ENCODE measurements around the gene PSTK. TPM values are rescaled to one million over a fixed set of nuclear protein-coding genes. Genes with fewer than 3 reads are reported as not detected.

PSTK gene
- total and polyA plus RNA-seq, 9 of the 15 experiments (the other 6 are each of a cell fraction or from before 2014, with no cell fraction given): 13.2 to 49.7 (median 18.9) TPM

GRCh38 chr10:123008355-123009104, 28.3 kb downstream of the PSTK start, which contains the start of the genes ACADSB and IKZF5 (continued):
- TF ChIP-seq, protein P1, sequence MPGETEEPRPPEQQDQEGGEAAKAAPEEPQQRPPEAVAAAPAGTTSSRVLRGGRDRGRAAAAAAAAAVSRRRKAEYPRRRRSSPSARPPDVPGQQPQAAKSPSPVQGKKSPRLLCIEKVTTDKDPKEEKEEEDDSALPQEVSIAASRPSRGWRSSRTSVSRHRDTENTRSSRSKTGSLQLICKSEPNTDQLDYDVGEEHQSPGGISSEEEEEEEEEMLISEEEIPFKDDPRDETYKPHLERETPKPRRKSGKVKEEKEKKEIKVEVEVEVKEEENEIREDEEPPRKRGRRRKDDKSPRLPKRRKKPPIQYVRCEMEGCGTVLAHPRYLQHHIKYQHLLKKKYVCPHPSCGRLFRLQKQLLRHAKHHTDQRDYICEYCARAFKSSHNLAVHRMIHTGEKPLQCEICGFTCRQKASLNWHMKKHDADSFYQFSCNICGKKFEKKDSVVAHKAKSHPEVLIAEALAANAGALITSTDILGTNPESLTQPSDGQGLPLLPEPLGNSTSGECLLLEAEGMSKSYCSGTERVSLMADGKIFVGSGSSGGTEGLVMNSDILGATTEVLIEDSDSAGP (CRISPR knock-in tag; IDR thresholded peaks at IDR 0.05): no peak
- peak; percentile 93 for TF ChIP-seq POLR2G (IDR thresholded peaks at IDR 0.05; ENCODE audit: low read depth, low read length)
- peak; percentile 51 to 77; a peak in 3 of 4 replicates for TF ChIP-seq SIN3A (IDR thresholded peaks at IDR 0.05; ENCODE audit: borderline replicate concordance in 2 of 2, control insufficient read depth in 1 of 2, low read depth in 2 of 2, low read length in 2 of 2)
- no peak for TF ChIP-seq NELFE (IDR thresholded peaks at IDR 0.05; ENCODE audit: insufficient read depth, insufficient read length)
- TF ChIP-seq TAF9B (IDR thresholded peaks at IDR 0.05; ENCODE audit: partially characterized antibody): peak; percentile 88
- TF ChIP-seq, protein P2, sequence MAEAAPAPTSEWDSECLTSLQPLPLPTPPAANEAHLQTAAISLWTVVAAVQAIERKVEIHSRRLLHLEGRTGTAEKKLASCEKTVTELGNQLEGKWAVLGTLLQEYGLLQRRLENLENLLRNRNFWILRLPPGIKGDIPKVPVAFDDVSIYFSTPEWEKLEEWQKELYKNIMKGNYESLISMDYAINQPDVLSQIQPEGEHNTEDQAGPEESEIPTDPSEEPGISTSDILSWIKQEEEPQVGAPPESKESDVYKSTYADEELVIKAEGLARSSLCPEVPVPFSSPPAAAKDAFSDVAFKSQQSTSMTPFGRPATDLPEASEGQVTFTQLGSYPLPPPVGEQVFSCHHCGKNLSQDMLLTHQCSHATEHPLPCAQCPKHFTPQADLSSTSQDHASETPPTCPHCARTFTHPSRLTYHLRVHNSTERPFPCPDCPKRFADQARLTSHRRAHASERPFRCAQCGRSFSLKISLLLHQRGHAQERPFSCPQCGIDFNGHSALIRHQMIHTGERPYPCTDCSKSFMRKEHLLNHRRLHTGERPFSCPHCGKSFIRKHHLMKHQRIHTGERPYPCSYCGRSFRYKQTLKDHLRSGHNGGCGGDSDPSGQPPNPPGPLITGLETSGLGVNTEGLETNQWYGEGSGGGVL (CRISPR knock-in tag; IDR thresholded peaks at IDR 0.05): peak; percentile 54; the same call in 1 of the 2 replicates
- TF ChIP-seq YY1 (IDR thresholded peaks at IDR 0.05; ENCODE audit: borderline replicate concordance in 1 of 3, control insufficient read depth in 1 of 3, extremely low read depth in 1 of 3, insufficient read depth in 3 of 3, insufficient read length in 1 of 3, insufficient replicate concordance in 2 of 3, low read depth in 1 of 3, low read length in 2 of 3): peak; percentile 82 to 97 (median 96)
- TF ChIP-seq ZNF224 (CRISPR knock-in tag; IDR thresholded peaks at IDR 0.05): no peak
- TF ChIP-seq TEAD1 (CRISPR knock-in tag; IDR thresholded peaks at IDR 0.05): no peak
- no peak for TF ChIP-seq NCOR1 (IDR thresholded peaks at IDR 0.05)
- TF ChIP-seq FOXA1 (IDR thresholded peaks at IDR 0.05; ENCODE audit: borderline replicate concordance): no peak
- peak; percentile 20; the same call in 1 of the 2 replicates for TF ChIP-seq DPF2 (IDR thresholded peaks at IDR 0.05)
- no peak for TF ChIP-seq SRF (CRISPR knock-in tag; IDR thresholded peaks at IDR 0.05)
- no peak for TF ChIP-seq ARID2 (IDR thresholded peaks at IDR 0.05)
- peak; percentile 65 to 71 for TF ChIP-seq MAZ (CRISPR knock-in tag; conservative IDR thresholded peaks at IDR 0.05 in 1 of 2, IDR thresholded peaks at IDR 0.05 in 1 of 2)
- TF ChIP-seq HDAC8 (tag; IDR thresholded peaks at IDR 0.05): no peak
- no peak for TF ChIP-seq ZNF212 (CRISPR knock-in tag; IDR thresholded peaks at IDR 0.05)
- TF ChIP-seq PTTG1 (tag; IDR thresholded peaks at IDR 0.05; ENCODE audit: low read depth): no peak
- no peak for TF ChIP-seq DNMT1 (IDR thresholded peaks at IDR 0.05)
- no peak for TF ChIP-seq ZNF140 (CRISPR knock-in tag; IDR thresholded peaks at IDR 0.05)
- peak; percentile 40; the same call in 1 of the 2 replicates for TF ChIP-seq JUND (IDR thresholded peaks at IDR 0.05; ENCODE audit: borderline replicate concordance, low read depth, low read length)
- TF ChIP-seq JUND (tag; IDR thresholded peaks at IDR 0.05; ENCODE audit: borderline replicate concordance, low read depth, low read length): no peak; the same call in 2 of the 3 replicates
- TF ChIP-seq ZNF274 (IDR thresholded peaks at IDR 0.05; ENCODE audit: borderline replicate concordance, low read depth, low read length): no peak
- peak in 1 of 2 experiments; percentile 55; a peak in 3 of 4 replicates for TF ChIP-seq NRF1 (conservative IDR thresholded peaks at IDR 0.05 in 1 of 2, IDR thresholded peaks at IDR 0.05 in 1 of 2)

Measured in K562 (cell line).